Measurements from ENCODE around the gene DCDC2B. TPM values are rescaled to one million over a fixed set of nuclear protein-coding genes. Genes with fewer than 3 reads are reported as not detected.

The DCDC2B gene
- total RNA-seq, 1 donor = not detected

DNA sequence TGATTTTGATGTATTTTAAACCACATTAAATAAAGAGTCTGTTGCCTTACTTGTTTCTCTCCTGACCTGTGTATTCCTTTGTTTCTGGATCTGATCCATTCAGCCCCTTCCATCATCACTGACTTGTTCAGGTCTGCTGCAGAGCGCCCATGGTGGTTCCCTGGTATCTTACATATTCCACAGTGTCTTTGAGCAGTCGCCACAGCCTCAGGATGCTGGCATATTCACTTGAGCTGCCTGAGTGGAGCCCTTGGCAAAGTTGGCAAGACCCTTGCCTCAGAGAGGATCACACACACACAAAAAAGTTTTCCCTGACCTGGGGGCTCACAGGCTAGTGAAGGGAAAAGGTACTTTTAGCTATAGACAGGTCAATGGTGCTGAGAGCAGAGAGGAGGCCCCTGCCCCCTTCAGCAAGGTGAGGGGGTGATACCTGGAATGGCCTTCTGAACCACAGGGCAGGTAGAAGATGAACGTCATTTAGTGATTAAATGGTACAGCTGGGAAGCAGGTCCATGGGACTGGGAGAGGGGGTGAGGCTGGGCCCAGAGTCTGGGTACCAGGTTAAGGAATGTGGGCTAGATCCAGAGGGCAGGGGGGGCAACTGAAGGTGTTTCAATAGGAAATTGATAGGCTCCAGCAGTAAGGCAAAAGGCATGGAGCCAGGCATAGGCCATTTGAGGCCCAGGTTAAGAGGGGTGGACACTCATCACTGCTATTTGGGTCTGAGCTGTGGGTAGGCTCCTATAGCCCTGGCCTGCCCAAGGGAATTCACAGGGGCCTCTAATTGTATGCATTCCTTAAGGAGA lies 10.4 kb upstream of the DCDC2B start:
- Histone ChIP-seq H3K4me3 (ENCODE audit: insufficient read depth, low read length) (no peak overlapping the region), H3K36me3 (ENCODE audit: insufficient read depth, low read length) (peaks cover 58% of the 10 kb centered on the region), H2AFZ (ENCODE audit: low read length) (no peak overlapping the region), H3K4me2 (ENCODE audit: insufficient read depth, low read length) (no peak overlapping the region), H3K79me2 (ENCODE audit: insufficient read depth, low read length) (no peaks in the 10 kb centered on the region), H3K27me3 (ENCODE audit: insufficient read depth, low read length) (no peaks in the 10 kb centered on the region), H3K9me3 (ENCODE audit: low read depth, low read length) (no peaks in the 10 kb centered on the region), H3K4me1 (ENCODE audit: insufficient read depth, low read length) (peaks cover 34% of the 10 kb centered on the region), H4K20me1 (ENCODE audit: insufficient read depth, low read length) (peaks cover 32% of the 10 kb centered on the region), H3K27ac (ENCODE audit: low read depth, low read length) (no peak overlapping the region)
- TF ChIP-seq, protein P1, sequence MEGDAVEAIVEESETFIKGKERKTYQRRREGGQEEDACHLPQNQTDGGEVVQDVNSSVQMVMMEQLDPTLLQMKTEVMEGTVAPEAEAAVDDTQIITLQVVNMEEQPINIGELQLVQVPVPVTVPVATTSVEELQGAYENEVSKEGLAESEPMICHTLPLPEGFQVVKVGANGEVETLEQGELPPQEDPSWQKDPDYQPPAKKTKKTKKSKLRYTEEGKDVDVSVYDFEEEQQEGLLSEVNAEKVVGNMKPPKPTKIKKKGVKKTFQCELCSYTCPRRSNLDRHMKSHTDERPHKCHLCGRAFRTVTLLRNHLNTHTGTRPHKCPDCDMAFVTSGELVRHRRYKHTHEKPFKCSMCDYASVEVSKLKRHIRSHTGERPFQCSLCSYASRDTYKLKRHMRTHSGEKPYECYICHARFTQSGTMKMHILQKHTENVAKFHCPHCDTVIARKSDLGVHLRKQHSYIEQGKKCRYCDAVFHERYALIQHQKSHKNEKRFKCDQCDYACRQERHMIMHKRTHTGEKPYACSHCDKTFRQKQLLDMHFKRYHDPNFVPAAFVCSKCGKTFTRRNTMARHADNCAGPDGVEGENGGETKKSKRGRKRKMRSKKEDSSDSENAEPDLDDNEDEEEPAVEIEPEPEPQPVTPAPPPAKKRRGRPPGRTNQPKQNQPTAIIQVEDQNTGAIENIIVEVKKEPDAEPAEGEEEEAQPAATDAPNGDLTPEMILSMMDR (IDR thresholded peaks at IDR 0.05; ENCODE audit: extremely low read depth, low read depth, low read length) = no peak
- no peak for DNase-seq (ENCODE audit: insufficient read length, low spot score, missing footprints)

DNA sequence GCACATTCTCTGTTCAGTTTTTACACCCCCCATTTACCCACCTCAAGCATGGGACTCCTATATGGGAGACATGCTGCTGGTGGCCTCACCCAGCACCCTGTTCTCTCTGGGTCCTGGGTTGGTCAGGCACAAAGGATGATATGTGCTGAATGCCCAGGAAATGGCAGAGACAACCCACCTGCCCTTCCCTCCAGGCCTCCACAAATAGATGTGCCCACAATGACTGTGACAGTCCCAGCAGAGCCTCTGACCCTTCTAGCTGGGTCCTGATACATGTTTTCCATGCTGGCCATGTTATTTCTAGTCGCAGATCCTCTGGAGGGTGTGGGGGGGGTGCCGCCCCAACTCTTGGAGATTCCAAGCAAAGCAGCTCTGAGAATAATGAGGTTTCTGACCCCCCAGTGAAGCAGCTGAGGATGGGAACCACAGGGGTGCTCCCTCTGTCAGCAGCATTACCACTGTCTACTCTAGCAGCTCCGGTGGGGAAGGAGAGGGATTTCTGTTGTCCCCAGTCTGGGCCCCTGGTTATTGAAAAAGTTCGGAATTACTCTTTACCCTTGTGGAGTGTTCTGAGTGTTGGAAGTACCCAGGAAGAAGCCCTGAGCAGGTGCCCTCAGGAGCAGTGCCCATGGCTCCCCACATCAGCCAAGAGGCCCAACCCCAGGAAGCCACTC lies 9.7 kb upstream of the DCDC2B start:
- TF ChIP-seq, protein P1 (IDR thresholded peaks at IDR 0.05; ENCODE audit: extremely low read depth, low read depth, low read length) = no peak
- peaks cover 27% of the 10 kb centered on the region for H4K20me1 ChIP-seq (ENCODE audit: insufficient read depth, low read length)
- H3K27ac ChIP-seq (ENCODE audit: low read depth, low read length) = peak overlapping the region; percentile 99
- peak; percentile 53 for DNase-seq (ENCODE audit: insufficient read length, low spot score, missing footprints)
- H3K27me3 ChIP-seq (ENCODE audit: insufficient read depth, low read length) = no peaks in the 10 kb centered on the region
- H3K9me3 ChIP-seq (ENCODE audit: low read depth, low read length) = no peaks in the 10 kb centered on the region
- peaks cover 54% of the 10 kb centered on the region for H3K36me3 ChIP-seq (ENCODE audit: insufficient read depth, low read length)
- H3K4me1 ChIP-seq (ENCODE audit: insufficient read depth, low read length) = peaks cover 34% of the 10 kb centered on the region
- no peak overlapping the region for H3K4me3 ChIP-seq (ENCODE audit: insufficient read depth, low read length)
- peak overlapping the region; percentile 99 for H3K4me2 ChIP-seq (ENCODE audit: insufficient read depth, low read length)
- no peak overlapping the region for H2AFZ ChIP-seq (ENCODE audit: low read length)
- H3K79me2 ChIP-seq (ENCODE audit: insufficient read depth, low read length) = no peaks in the 10 kb centered on the region

- peak overlapping the region; percentile 86 for H3K4me3 ChIP-seq (ENCODE audit: insufficient read depth, low read length)
- no peaks in the 10 kb centered on the region for H3K9me3 ChIP-seq (ENCODE audit: low read depth, low read length)
- no peaks in the 10 kb centered on the region for H3K27me3 ChIP-seq (ENCODE audit: insufficient read depth, low read length)
- peak overlapping the region; percentile 99 for H3K27ac ChIP-seq (ENCODE audit: low read depth, low read length)
- H4K20me1 ChIP-seq (ENCODE audit: insufficient read depth, low read length) = peaks cover 22% of the 10 kb centered on the region
- no peaks in the 10 kb centered on the region for H3K79me2 ChIP-seq (ENCODE audit: insufficient read depth, low read length)
- H2AFZ ChIP-seq (ENCODE audit: low read length) = no peak overlapping the region
- DNase-seq (ENCODE audit: insufficient read length, low spot score, missing footprints) = peak; percentile 45
- H3K4me2 ChIP-seq (ENCODE audit: insufficient read depth, low read length) = peak overlapping the region; percentile 99
- peaks cover 48% of the 10 kb centered on the region for H3K36me3 ChIP-seq (ENCODE audit: insufficient read depth, low read length)
- TF ChIP-seq, protein P1 (IDR thresholded peaks at IDR 0.05; ENCODE audit: extremely low read depth, low read depth, low read length) = no peak
- H3K4me1 ChIP-seq (ENCODE audit: insufficient read depth, low read length) = peaks cover 34% of the 10 kb centered on the region
These were observed 9.2 kb upstream of the DCDC2B start for GRCh38 chr1:32199717-32200072.
